Spleen (tissue), 7 donors: ENCODE measurements around the gene NRXN3.

Experiments used
- CTCF ChIP-seq, 11 experiments: fragments of 200-600 bp in 7 of 11; fragments of 450-650 bp in 4 of 11; sonication (generic) in 4 of 11; IDR thresholded peaks in 8 of 11; conservative IDR thresholded peaks in 3 of 11; 1 replicate in 7 of 11; 2 replicates in 4 of 11; pipeline versions ENCODE4 v1.4.0 to v1.8.0; 2016 to 2021; ENCODE audit warnings: antibody characterized with exemption in 11 of 11, inconsistent platforms in 4 of 11, mild to moderate bottlenecking in 1 of 11
- POLR2A ChIP-seq, 3 donors: fragments of 450-650 bp; IDR thresholded peaks; one replicate each; pipeline ENCODE4 v1.5.1; 2017; ENCODE audit warnings: antibody characterized with exemption in 3 of 3, mild to moderate bottlenecking in 1 of 3
- POLR2AphosphoS5 ChIP-seq, 3 donors: sonication (generic); formaldehyde crosslinking; IDR thresholded peaks; one replicate each; pipeline ENCODE4 v1.5.1; 2017; ENCODE audit warnings: antibody characterized with exemption in 3 of 3
- donor health status: DM: no; HTN: no; CAD: no; lungs with moderate emphysema.
- donor health status: DM: no; HTN: no; CAD: no.
- donor health status: DM: no; HTN: no; CAD: no.

GRCh38 chr14:79665556-79665955 is 1495.4 kb downstream of the NRXN3 start:
- TF ChIP-seq CTCF (IDR thresholded peaks at IDR 0.05 in 8 of 11, conservative IDR thresholded peaks at IDR 0.05 in 3 of 11): no peak
- TF ChIP-seq POLR2A (IDR thresholded peaks at IDR 0.05): no peak
- no peak for TF ChIP-seq POLR2AphosphoS5 (IDR thresholded peaks at IDR 0.05)
